Activated T-cell treated with anti-CD3 and anti-CD28 coated beads for 1 hour (primary cell): ENCODE measurements around the gene PCDHGB1.
"Not testable (repeated sequence)": the region's sequence is repeated elsewhere in the genome, so short reads cannot be mapped to it uniquely, and the experiment has no call there.

Experiments
- DNase-seq: peaks from one replicate; pipeline ENCODE4 v3.0.0-alpha.2; 2020; ENCODE audit warnings: low read depth

PCDHGB1 gene

DNA sequence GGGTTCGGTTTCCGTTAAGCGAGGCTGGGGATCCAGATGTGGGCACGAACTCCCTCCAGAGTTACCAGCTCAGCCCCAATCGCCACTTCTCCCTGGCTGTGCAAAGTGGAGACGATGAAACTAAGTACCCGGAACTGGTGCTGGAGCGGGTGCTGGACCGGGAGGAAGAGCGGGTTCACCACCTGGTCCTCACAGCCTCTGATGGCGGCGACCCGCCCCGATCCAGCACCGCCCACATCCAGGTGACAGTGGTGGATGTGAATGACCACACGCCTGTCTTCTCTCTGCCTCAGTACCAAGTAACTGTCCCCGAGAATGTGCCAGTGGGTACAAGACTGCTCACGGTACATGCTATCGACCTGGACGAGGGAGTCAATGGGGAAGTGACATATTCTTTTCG lies 33.4 kb downstream of the PCDHGB1 start:
- no peak for DNase-seq

DNA sequence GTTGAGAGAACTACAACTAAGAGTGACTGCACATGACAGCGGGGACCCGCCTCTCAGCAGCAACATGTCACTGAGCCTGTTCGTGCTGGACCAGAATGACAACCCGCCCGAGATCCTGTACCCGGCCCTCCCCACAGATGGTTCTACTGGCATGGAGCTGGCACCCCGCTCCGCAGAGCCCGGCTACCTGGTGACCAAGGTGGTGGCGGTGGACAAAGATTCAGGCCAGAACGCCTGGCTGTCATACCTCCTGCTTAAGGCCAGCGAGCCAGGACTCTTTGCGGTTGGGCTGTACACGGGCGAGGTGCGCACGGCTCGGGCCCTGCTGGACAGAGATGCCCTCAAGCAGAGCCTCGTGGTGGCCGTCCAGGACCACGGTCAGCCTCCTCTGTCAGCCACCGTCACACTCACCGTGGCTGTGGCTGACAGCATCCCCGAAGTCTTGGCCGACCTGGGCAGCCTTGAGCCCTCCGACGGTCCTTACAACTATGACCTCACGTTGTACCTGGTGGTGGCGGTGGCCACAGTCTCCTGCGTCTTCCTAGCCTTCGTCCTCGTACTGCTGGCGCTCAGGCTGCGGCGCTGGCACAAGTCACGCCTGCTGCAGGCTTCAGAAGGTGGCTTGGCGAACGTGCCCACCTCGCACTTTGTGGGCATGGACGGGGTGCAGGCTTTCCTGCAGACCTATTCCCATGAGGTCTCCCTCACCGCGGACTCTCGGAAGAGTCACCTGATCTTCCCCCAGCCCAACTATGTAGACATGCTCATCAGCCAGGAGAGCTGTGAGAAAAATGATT lies 34.8 kb downstream of the PCDHGB1 start:
- no peak for DNase-seq

DNA sequence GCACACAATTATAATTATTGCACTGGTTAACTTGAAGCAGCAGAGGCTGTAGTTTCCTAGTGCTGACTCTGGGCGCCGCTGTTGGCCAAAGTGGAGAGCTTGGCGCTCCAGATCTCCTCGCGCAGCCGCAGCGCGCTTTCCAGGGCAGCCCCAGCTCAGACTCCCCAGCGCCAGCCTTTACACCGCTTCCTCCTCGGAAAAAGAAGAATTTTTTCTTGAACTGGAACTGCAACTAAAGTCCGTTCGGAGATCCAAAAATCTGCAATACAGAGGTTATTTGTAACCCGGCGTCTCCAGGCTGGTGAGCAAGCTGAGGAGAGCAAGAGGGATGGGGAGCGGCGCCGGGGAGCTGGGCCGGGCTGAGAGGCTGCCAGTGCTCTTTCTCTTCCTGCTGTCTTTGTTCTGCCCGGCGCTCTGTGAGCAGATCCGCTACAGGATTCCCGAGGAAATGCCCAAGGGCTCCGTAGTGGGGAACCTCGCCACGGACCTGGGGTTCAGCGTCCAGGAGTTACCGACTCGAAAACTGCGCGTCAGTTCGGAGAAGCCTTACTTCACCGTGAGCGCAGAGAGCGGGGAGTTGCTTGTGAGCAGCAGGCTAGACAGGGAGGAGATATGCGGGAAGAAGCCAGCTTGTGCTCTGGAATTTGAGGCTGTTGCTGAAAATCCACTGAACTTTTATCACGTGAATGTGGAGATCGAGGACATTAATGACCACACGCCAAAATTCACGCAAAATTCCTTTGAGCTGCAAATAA lies 37.8 kb downstream of the PCDHGB1 start, which contains the start of gene PCDHGB4:
PCDHGB4 (plus strand) TSS at position 142 of the 755 bp plus-strand sequence; CDS start at position 329, 187 bp downstream.
- not testable (repeated sequence) for DNase-seq

DNA sequence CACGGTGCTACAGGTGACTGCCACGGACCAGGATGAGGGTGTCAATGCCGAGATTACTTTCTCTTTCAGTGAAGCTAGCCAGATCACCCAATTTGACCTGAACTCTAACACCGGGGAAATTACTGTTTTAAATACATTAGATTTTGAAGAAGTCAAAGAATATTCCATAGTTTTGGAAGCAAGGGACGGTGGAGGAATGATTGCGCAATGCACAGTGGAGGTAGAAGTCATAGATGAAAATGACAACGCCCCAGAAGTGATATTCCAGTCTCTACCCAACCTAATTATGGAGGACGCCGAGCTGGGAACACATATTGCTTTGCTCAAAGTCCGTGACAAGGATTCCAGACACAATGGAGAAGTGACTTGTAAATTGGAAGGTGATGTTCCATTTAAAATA lies 38.8 kb downstream of the PCDHGB1 start:
- DNase-seq = no peak

DNA sequence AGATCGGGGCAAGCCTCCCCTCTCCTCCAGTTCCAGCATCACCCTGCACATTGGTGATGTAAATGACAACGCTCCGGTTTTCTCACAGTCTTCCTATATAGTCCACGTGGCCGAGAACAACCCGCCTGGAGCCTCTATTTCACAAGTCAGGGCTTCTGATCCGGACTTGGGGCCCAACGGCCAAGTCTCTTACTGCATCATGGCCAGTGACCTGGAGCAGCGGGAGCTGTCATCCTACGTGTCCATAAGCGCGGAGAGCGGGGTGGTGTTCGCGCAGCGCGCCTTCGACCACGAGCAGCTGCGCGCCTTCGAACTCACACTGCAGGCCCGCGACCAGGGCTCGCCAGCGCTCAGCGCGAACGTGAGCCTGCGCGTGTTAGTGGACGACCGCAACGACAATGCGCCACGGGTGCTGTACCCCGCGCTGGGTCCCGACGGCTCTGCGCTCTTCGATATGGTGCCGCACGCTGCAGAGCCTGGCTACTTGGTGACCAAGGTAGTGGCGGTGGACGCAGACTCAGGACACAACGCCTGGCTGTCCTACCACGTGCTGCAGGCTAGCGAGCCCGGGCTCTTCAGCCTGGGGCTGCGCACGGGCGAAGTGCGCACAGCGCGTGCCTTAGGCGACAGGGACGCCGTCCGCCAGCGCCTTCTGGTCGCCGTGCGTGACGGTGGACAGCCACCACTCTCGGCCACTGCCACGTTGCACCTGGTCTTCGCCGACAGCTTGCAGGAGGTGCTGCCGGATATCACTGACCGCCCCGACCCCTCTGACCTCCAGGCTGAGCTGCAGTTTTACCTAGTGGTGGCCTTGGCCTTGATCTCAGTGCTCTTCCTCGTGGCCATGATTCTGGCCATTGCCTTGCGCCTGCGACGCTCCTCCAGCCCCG lies 39.5 kb downstream of the PCDHGB1 start:
- no peak for DNase-seq

DNA sequence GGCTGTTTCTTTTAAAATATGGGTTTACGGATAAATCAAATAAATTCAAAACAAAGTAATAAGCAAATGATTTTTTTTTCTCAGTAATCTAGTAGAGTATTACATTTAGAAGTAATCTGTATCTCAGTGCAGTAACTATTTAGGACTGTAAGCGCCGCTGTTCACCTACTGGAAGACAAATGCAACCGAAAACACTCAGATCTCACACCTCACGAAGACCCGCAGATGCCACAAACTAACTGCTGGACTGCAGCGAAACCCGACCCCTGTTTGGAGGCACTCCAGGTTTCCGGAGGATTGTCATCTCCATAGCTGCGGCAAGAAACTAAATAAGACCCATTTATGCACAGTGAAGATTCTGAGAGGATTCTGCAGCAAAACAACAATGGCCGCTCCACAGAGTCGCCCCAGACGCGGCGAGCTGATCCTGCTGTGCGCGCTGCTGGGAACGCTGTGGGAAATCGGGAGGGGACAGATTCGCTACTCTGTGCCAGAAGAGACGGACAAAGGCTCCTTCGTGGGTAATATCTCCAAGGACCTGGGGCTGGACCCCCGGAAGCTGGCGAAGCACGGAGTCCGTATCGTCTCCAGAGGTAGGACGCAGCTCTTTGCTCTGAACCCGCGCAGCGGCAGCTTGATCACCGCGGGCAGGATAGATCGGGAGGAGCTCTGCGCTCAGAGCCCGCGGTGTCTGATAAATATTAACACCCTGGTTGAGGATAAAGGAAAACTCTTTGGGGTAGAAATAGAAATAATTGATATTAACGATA lies 42.7 kb downstream of the PCDHGB1 start, which contains the start of gene PCDHGA8:
PCDHGA8 (plus strand) TSS at position 205 of the 770 bp plus-strand sequence; CDS start at position 386, 181 bp downstream.
- DNase-seq = no peak

DNA sequence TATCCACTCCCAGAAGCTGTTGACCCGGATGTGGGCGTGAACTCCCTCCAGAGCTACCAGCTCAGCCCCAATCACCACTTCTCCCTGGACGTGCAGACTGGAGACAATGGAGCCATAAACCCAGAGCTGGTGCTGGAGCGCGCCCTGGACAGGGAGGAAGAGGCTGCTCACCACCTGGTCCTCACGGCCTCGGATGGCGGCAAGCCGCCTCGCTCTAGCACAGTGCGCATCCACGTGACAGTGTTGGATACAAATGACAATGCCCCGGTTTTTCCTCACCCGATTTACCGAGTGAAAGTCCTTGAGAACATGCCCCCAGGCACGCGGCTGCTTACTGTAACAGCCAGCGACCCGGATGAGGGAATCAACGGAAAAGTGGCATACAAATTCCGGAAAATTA lies 43.4 kb downstream of the PCDHGB1 start:
- no peak for DNase-seq

DNA sequence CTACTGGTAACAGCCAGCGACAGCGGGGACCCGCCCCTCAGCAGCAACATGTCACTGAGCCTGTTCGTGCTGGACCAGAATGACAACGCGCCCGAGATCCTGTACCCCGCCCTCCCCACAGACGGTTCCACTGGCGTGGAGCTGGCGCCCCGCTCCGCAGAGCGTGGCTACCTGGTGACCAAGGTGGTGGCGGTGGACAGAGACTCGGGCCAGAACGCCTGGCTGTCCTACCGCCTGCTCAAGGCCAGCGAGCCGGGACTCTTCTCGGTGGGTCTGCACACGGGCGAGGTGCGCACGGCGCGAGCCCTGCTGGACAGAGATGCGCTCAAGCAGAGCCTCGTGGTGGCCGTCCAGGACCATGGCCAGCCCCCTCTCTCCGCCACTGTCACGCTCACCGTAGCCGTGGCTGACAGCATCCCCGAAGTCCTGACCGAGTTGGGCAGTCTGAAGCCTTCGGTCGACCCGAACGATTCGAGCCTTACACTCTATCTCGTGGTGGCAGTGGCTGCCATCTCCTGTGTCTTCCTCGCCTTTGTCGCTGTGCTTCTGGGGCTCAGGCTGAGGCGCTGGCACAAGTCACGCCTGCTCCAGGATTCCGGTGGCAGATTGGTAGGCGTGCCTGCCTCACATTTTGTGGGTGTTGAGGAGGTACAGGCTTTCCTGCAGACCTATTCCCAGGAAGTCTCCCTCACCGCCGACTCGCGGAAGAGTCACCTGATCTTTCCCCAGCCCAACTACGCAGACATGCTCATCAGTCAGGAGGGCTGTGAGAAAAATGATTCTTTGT lies 44.7 kb downstream of the PCDHGB1 start:
- DNase-seq = not testable (repeated sequence)

DNA sequence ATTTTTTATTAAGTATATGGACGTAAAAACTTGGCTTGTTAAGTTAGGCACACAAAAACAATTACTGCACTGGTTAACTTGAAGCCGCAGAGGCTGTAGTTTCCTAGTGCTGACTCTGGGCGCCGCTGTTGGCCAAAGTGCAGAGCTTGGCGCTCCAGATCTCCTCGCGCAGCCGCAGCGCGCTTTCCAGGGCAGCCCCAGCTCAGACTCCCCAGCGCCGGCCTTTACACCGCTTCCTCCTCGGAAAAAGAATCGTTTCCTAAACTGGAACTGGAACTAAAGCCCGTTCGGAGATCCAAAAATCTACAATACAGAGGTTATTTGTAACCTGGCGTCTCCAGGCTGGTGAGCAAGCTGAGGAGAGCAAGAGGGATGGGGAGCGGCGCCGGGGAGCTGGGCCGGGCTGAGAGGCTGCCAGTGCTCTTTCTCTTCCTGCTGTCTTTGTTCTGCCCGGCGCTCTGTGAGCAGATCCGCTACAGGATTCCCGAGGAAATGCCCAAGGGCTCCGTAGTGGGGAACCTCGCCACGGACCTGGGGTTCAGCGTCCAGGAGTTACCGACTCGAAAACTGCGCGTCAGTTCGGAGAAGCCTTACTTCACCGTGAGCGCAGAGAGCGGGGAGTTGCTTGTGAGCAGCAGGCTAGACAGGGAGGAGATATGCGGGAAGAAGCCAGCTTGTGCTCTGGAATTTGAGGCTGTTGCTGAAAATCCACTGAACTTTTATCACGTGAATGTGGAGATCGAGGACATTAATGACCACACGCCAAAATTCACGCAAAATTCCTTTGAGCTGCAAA lies 48.1 kb downstream of the PCDHGB1 start, which contains the start of gene PCDHGB5:
PCDHGB5 (plus strand) TSS at position 192 of the 796 bp plus-strand sequence; CDS start at position 373, 181 bp downstream.
- DNase-seq = not testable (repeated sequence)

DNA sequence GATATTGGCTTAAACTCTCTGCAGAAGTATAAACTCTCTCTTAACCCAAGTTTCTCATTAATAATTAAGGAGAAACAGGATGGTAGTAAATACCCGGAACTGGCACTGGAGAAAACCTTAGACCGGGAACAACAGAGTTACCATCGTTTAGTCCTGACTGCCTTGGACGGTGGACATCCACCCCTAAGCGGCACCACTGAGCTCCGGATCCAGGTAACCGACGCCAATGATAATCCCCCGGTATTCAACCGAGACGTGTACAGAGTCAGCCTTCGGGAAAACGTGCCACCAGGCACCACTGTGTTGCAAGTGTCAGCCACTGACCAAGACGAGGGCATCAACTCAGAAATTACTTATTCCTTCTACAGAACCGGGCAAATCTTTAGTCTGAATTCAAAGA lies 48.7 kb downstream of the PCDHGB1 start:
- no peak for DNase-seq

DNA sequence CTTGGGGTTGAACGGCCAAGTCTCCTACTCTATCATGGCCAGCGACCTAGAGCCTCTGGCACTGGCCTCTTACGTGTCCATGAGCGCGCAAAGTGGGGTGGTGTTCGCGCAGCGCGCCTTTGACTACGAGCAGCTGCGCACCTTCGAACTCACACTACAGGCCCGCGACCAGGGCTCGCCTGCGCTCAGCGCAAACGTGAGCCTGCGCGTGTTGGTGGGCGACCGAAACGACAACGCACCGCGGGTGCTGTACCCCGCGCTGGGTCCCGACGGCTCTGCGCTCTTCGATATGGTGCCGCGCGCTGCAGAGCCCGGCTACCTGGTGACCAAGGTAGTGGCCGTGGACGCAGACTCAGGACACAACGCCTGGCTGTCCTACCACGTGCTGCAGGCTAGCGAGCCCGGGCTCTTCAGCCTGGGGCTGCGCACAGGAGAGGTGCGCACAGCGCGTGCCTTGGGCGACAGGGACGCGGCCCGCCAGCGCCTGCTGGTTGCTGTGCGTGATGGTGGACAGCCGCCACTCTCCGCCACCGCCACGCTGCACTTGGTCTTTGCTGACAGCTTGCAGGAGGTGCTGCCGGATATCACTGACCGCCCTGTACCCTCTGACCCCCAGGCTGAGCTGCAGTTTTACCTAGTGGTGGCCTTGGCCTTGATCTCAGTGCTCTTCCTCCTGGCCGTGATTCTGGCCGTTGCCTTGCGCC lies 49.8 kb downstream of the PCDHGB1 start:
- no peak for DNase-seq
